Lower leg skin (tissue), 3 donors: ENCODE data around the gene ZBTB7C.

Experiments used
- CTCF ChIP-seq, 3 donors: fragments of 450-650 bp; IDR thresholded peaks; one replicate each; pipeline ENCODE4 v1.5.1; 2016; ENCODE audit warnings: antibody characterized with exemption in 3 of 3, mild to moderate bottlenecking in 3 of 3, moderate library complexity in 2 of 3
- POLR2A ChIP-seq, 2 donors: fragments of 450-650 bp; IDR thresholded peaks; one replicate each; pipeline ENCODE4 v1.6.1; 2016 to 2017; ENCODE audit warnings: antibody characterized with exemption in 2 of 2, mild to moderate bottlenecking in 1 of 2, moderate library complexity in 1 of 2

DNA sequence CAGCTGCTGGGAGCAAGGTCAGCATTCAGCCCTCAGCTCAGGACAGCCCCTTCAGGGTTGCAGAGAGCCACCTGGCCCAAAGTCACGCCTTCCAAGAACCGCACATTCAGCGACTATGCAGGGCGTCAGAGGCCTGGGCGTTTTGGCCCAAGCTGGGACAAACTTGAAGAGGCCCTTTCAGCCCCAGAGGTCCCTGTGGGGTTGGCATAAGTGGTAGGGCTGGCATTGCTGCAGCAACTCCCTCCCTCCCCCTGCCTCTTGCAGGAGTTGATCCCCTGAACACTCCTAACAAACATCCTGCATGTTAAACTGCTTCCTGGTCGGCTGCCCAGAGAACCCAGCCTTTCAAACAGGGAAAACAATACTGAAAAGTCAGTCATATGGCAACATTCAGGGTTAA, 285.9 kb downstream of the ZBTB7C start:
- TF ChIP-seq CTCF (IDR thresholded peaks at IDR 0.05) = no peak
- no peak for TF ChIP-seq POLR2A (IDR thresholded peaks at IDR 0.05)
